Parathyroid adenoma (tissue), 2 donors: ENCODE data around the gene ZMYND8.
A peak's percentile ranks its signal among the peaks of the same experiment; 100 is the strongest.

Experiments used
- H2AFZ ChIP-seq: fragments of 300-600 bp; sonication (generic); one replicate; pipeline ENCODE4 v1.7.0; 2017; ENCODE audit warnings: antibody characterized with exemption, mild to moderate bottlenecking
- H3K27ac ChIP-seq: fragments of 300-600 bp; sonication (generic); one replicate; pipeline ENCODE4 v1.7.0; 2017
- H3K27me3 ChIP-seq: fragments of 300-600 bp; sonication (generic); one replicate; pipeline ENCODE4 v1.7.0; 2017; ENCODE audit warnings: low read length; ENCODE audit not compliant: control insufficient read depth, insufficient read depth
- H3K36me3 ChIP-seq: fragments of 300-600 bp; sonication (generic); one replicate; pipeline ENCODE4 v1.7.0; 2017; ENCODE audit warnings: low read length; ENCODE audit not compliant: control insufficient read depth, insufficient read depth
- H3K4me1 ChIP-seq: fragments of 300-600 bp; sonication (generic); one replicate; pipeline ENCODE4 v1.7.0; 2017; ENCODE audit warnings: control low read depth
- H3K4me2 ChIP-seq: fragments of 300-600 bp; sonication (generic); one replicate; pipeline ENCODE4 v1.7.0; 2017; ENCODE audit warnings: low read length
- H3K4me3 ChIP-seq: fragments of 300-600 bp; sonication (generic); one replicate; pipeline ENCODE4 v1.7.0; 2017; ENCODE audit warnings: low read depth, low read length
- H3K79me2 ChIP-seq: fragments of 300-600 bp; sonication (generic); one replicate; pipeline ENCODE4 v1.7.0; 2017; ENCODE audit warnings: control low read depth
- H3K9ac ChIP-seq: fragments of 300-600 bp; sonication (generic); one replicate; pipeline ENCODE4 v1.7.0; 2017; ENCODE audit warnings: mild to moderate bottlenecking
- H3K9me3 ChIP-seq: fragments of 300-600 bp; sonication (generic); one replicate; pipeline ENCODE4 v1.7.0; 2017; ENCODE audit warnings: low read length; ENCODE audit not compliant: control insufficient read depth
- CTCF ChIP-seq: fragments of 300-600 bp; sonication (generic); IDR thresholded peaks from one replicate; pipeline ENCODE4 v1.7.0; 2017; ENCODE audit warnings: antibody characterized with exemption, mild to moderate bottlenecking
- donor health status: primary hyperparathyroidism.

The ZMYND8 gene

GRCh38 chr20:47349365-47350180 is 6.9 kb downstream of the ZMYND8 start:
- Histone ChIP-seq H3K4me2 (peak overlapping the region; percentile 37), H3K79me2 (peaks cover 50% of the 10 kb centered on the region), H2AFZ (no peak overlapping the region), H3K36me3 (no peaks in the 10 kb centered on the region), H3K9me3 (no peaks in the 10 kb centered on the region), H3K4me3 (peak overlapping the region; percentile 1), H3K9ac (no peak overlapping the region), H3K27me3 (no peaks in the 10 kb centered on the region), H3K27ac (peak overlapping the region; percentile 99), H3K4me1 (peaks cover 76% of the 10 kb centered on the region)
- TF ChIP-seq CTCF = no peak

GRCh38 chr20:47348539-47349142 is 7.9 kb downstream of the ZMYND8 start:
- H3K27me3 ChIP-seq = no peaks in the 10 kb centered on the region
- H3K4me1 ChIP-seq = peaks cover 68% of the 10 kb centered on the region
- TF ChIP-seq CTCF = no peak
- peak overlapping the region; percentile 99 for H3K27ac ChIP-seq
- no peak overlapping the region for H3K4me3 ChIP-seq
- peaks cover 55% of the 10 kb centered on the region for H3K79me2 ChIP-seq
- peak overlapping the region; percentile 3 for H2AFZ ChIP-seq
- peak overlapping the region; percentile 37 for H3K4me2 ChIP-seq
- no peaks in the 10 kb centered on the region for H3K9me3 ChIP-seq
- H3K9ac ChIP-seq = no peak overlapping the region
- H3K36me3 ChIP-seq = no peaks in the 10 kb centered on the region

GRCh38 chr20:47347661-47348435 is 8.7 kb downstream of the ZMYND8 start:
- Histone ChIP-seq H3K36me3 (no peaks in the 10 kb centered on the region), H2AFZ (peak overlapping the region; percentile 12), H3K4me3 (no peak overlapping the region), H3K4me1 (peaks cover 60% of the 10 kb centered on the region), H3K27ac (peak overlapping the region; percentile 99), H3K4me2 (peak overlapping the region; percentile 37), H3K79me2 (peaks cover 57% of the 10 kb centered on the region), H3K9ac (no peak overlapping the region), H3K27me3 (no peaks in the 10 kb centered on the region), H3K9me3 (no peaks in the 10 kb centered on the region)
- no peak for TF ChIP-seq CTCF

GRCh38 chr20:47346172-47346571 is 10.3 kb downstream of the ZMYND8 start:
- H3K4me3 ChIP-seq = no peak overlapping the region
- peaks cover 72% of the 10 kb centered on the region for H3K79me2 ChIP-seq
- H2AFZ ChIP-seq = no peak overlapping the region
- no peaks in the 10 kb centered on the region for H3K9me3 ChIP-seq
- no peak for TF ChIP-seq CTCF
- no peak overlapping the region for H3K9ac ChIP-seq
- H3K36me3 ChIP-seq = no peaks in the 10 kb centered on the region
- H3K4me1 ChIP-seq = peaks cover 44% of the 10 kb centered on the region
- no peaks in the 10 kb centered on the region for H3K27me3 ChIP-seq
- H3K4me2 ChIP-seq = no peak overlapping the region
- H3K27ac ChIP-seq = peak overlapping the region; percentile 20
